SK-N-SH (cell line): ENCODE results near the gene UBE2D1. TPM values are rescaled to one million over a fixed set of nuclear protein-coding genes. Genes with fewer than 3 reads are reported as not detected.
A peak's percentile ranks its signal among the peaks of the same experiment; 100 is the strongest.

Experiments
- CTCF ChIA-PET: fragments of 300-600, 350-600 bp; formaldehyde crosslinking; extraction: SDS; loops from one replicate; lab custom pipeline; 2021; lab: Yijun Ruan, JAX
- POLR2A ChIA-PET: fragments of 350-600 bp; sonication (Branson Sonifier 250); formaldehyde crosslinking; extraction: SDS; loops from one replicate; lab custom pipeline; 2020; ENCODE audit warnings: antibody characterized with exemption, inconsistent platforms; lab: Yijun Ruan, JAX
- DNase-seq: peaks from one replicate; pipeline ENCODE4 v3.0.0; 2012
- H2AFZ ChIP-seq: fragments of 200-600 bp; sonication (generic); 2 replicates; pipeline ENCODE4 v1.8.1; 2016; ENCODE audit warnings: antibody characterized with exemption, mild to moderate bottlenecking, low read depth
- H3F3A ChIP-seq: fragments of 200-600 bp; sonication (generic); replicated peaks from 2 replicates; pipeline ENCODE3; 2016; ENCODE audit warnings: antibody characterized with exemption, mild to moderate bottlenecking; ENCODE audit not compliant: insufficient read depth
- H3K27ac ChIP-seq, 2 experiments: fragments of 200-500 bp in 1 of 2; fragments of 200-600 bp in 1 of 2; sonication (Bioruptor generic) in 1 of 2; sonication (generic), shearing (Covaris generic) in 1 of 2; 2 replicates each; pipeline versions ENCODE4 v1.5.1 to v1.6.1; 2014 to 2016; ENCODE audit warnings: low read depth in 2 of 2, inconsistent platforms in 1 of 2, low read length in 1 of 2, mild to moderate bottlenecking in 1 of 2, mixed read lengths in 1 of 2
- H3K27me3 ChIP-seq: fragments of 200-600 bp; sonication (generic), shearing (Covaris generic); 2 replicates; pipeline ENCODE4 v1.6.1; 2016; ENCODE audit warnings: mixed run types; ENCODE audit not compliant: insufficient read depth
- H3K36me3 ChIP-seq, 2 experiments: fragments of 200-500 bp in 1 of 2; fragments of 200-600 bp in 1 of 2; sonication (Bioruptor generic) in 1 of 2; sonication (generic) in 1 of 2; replicated peaks in 1 of 2; 2 replicates each; pipeline versions ENCODE3 to v1.5.1; 2014 to 2016; ENCODE audit warnings: low read length in 1 of 2, mild to moderate bottlenecking in 1 of 2; ENCODE audit not compliant: insufficient read depth in 2 of 2, control insufficient read depth in 1 of 2
- H3K4me1 ChIP-seq, 2 experiments: fragments of 200-500 bp in 1 of 2; fragments of 200-600 bp in 1 of 2; sonication (Bioruptor generic) in 1 of 2; sonication (generic), shearing (Covaris generic) in 1 of 2; 2 replicates each; pipeline versions ENCODE4 v1.5.1 to v1.6.1; 2014 to 2016; ENCODE audit warnings: low read depth in 1 of 2, low read length in 1 of 2, mixed run types in 1 of 2; ENCODE audit not compliant: insufficient read depth in 2 of 2, control insufficient read depth in 1 of 2
- H3K4me2 ChIP-seq: fragments of 200-600 bp; sonication (generic), shearing (Covaris generic); 2 replicates; pipeline ENCODE4 v1.6.1; 2017; ENCODE audit warnings: mixed run types
- H3K4me3 ChIP-seq, 2 experiments: fragments of 200-500 bp in 1 of 2; fragments of 200-600 bp in 1 of 2; sonication (Bioruptor generic) in 1 of 2; sonication (generic), shearing (Covaris generic) in 1 of 2; 2 replicates each; pipeline versions ENCODE4 v1.5.1 to v1.8.1; 2014 to 2016; ENCODE audit warnings: low read depth in 2 of 2, inconsistent platforms in 1 of 2, low read length in 1 of 2, mild to moderate bottlenecking in 1 of 2, mixed read lengths in 1 of 2, moderate library complexity in 1 of 2
- H3K79me2 ChIP-seq: fragments of 200-600 bp; sonication (generic); 2 replicates; pipeline ENCODE4 v1.8.1; 2017; ENCODE audit warnings: mild to moderate bottlenecking; ENCODE audit not compliant: insufficient read depth
- H3K9ac ChIP-seq: fragments of 200-600 bp; sonication (generic); 2 replicates; pipeline ENCODE4 v1.6.1; 2017; ENCODE audit warnings: mixed run types
- H3K9me2 ChIP-seq: fragments of 200-600 bp; sonication (generic); 2 replicates; pipeline ENCODE4 v1.6.1; 2017; ENCODE audit warnings: mixed run types
- H3K9me3 ChIP-seq: fragments of 200-600 bp; sonication (generic); 2 replicates; pipeline ENCODE4 v1.6.1; 2017; ENCODE audit warnings: mixed run types, mild to moderate bottlenecking, moderate library complexity
- H4K20me1 ChIP-seq: fragments of 200-600 bp; sonication (generic); 2 replicates; pipeline ENCODE4 v1.6.1; 2017; ENCODE audit warnings: mild to moderate bottlenecking, mixed run types; ENCODE audit not compliant: insufficient read depth
- ELF1 ChIP-seq: IDR thresholded peaks from 2 replicates; pipeline ENCODE4 v1.4.0; 2012
- EZH2phosphoT487 ChIP-seq: fragments of 200-600 bp; sonication (generic); IDR thresholded peaks from 2 replicates; pipeline ENCODE4 v1.6.1; 2017; ENCODE audit warnings: low read depth, mixed run types, mild to moderate bottlenecking, antibody characterized with exemption, moderate library complexity, borderline replicate concordance
- FOSL2 ChIP-seq: IDR thresholded peaks from 2 replicates; pipeline ENCODE4 v1.4.0; 2012; ENCODE audit warnings: low read depth, mild to moderate bottlenecking, moderate library complexity, borderline replicate concordance
- FOXM1 ChIP-seq: IDR thresholded peaks from 2 replicates; pipeline ENCODE4 v1.4.0; 2012; ENCODE audit warnings: low read depth, mild to moderate bottlenecking
- GABPA ChIP-seq: IDR thresholded peaks from 2 replicates; pipeline ENCODE4 v1.4.0; 2012; ENCODE audit warnings: low read depth, mild to moderate bottlenecking
- GATA2 ChIP-seq: sonication (generic); formaldehyde crosslinking; IDR thresholded peaks from 2 replicates; pipeline ENCODE4 v1.5.0; 2020; ENCODE audit warnings: mild to moderate bottlenecking, missing genetic modification reagents
- JUND ChIP-seq: IDR thresholded peaks from 2 replicates; pipeline ENCODE4 v1.4.0; 2012
- MEF2A ChIP-seq: IDR thresholded peaks from 2 replicates; pipeline ENCODE4 v1.4.0; 2012; ENCODE audit warnings: low read depth, borderline replicate concordance
- NFIC ChIP-seq: IDR thresholded peaks from 2 replicates; pipeline ENCODE4 v1.4.0; 2012; ENCODE audit warnings: borderline replicate concordance
- POLR2AphosphoS5 ChIP-seq: IDR thresholded peaks from 2 replicates; pipeline ENCODE4 v1.6.1; 2012; ENCODE audit warnings: low read depth, low read length
- RAD21 ChIP-seq: IDR thresholded peaks from 2 replicates; pipeline ENCODE4 v1.6.1; 2012; ENCODE audit warnings: mild to moderate bottlenecking, low read length
- RFX5 ChIP-seq: IDR thresholded peaks from 2 replicates; pipeline ENCODE4 v1.6.1; 2012; ENCODE audit warnings: mild to moderate bottlenecking, improper control_type of control experiment, low read length
- RXRA ChIP-seq: IDR thresholded peaks from 2 replicates; pipeline ENCODE4 v1.4.0; 2012; ENCODE audit warnings: low read depth, mild to moderate bottlenecking, borderline replicate concordance
- TCF12 ChIP-seq: IDR thresholded peaks from 2 replicates; pipeline ENCODE4 v1.4.0; 2012
- TEAD4 ChIP-seq: IDR thresholded peaks from 2 replicates; pipeline ENCODE4 v1.4.0; 2012; ENCODE audit warnings: mild to moderate bottlenecking, borderline replicate concordance; ENCODE audit not compliant: insufficient read depth
- YY1 ChIP-seq: IDR thresholded peaks from 2 replicates; pipeline ENCODE4 v1.4.0; 2012; ENCODE audit warnings: low read depth, mild to moderate bottlenecking
- WGBS: methylation state at CpG from one replicate; pipeline ENCODE4 v1.1.6; 2017; ENCODE audit warnings: low lambda C conversion rate; 5-methylcytosine and 5-hydroxymethylcytosine counted together
- polyA plus RNA-seq, 3 experiments: library from polyadenylated mRNA; depleted of rRNA; stranded (reverse); fragments of >200 nt; gene quantifications; 2 replicates each; pipeline ENCODE4 v1.2.3, GENCODE V29; 2012
- TF ChIP-seq, protein P1 (sequence below): IDR thresholded peaks from 2 replicates; pipeline ENCODE4 v1.4.0; 2012; ENCODE audit warnings: low read depth
- TF ChIP-seq, protein P2 (sequence below): fragments of 150-350 bp; IDR thresholded peaks from 2 replicates; pipeline ENCODE4 v1.6.1; 2016; ENCODE audit warnings: mild to moderate bottlenecking, low read depth, low read length
- TF ChIP-seq, protein P3 (sequence below): IDR thresholded peaks from 2 replicates; pipeline ENCODE4 v1.4.0; 2012; ENCODE audit warnings: low read depth, borderline replicate concordance
- TF ChIP-seq, protein P4 (sequence below): fragments of 150-350 bp; IDR thresholded peaks from 2 replicates; pipeline ENCODE4 v1.6.1; 2017; ENCODE audit warnings: antibody characterized with exemption, low read length, low read depth, borderline replicate concordance
- TF ChIP-seq, protein P5 (sequence below): IDR thresholded peaks from 2 replicates; pipeline ENCODE4; 2012
- TF ChIP-seq, protein P6 (sequence below): fragments of 200-600 bp; sonication (generic); IDR thresholded peaks from 2 replicates; pipeline ENCODE4 v1.6.1; 2017; ENCODE audit warnings: antibody characterized with exemption, mild to moderate bottlenecking, moderate library complexity

Gene UBE2D1
- polyA plus RNA-seq, 1 of the 3 experiments (the other 2 are of a cell fraction) = 8.7 TPM

DNA sequence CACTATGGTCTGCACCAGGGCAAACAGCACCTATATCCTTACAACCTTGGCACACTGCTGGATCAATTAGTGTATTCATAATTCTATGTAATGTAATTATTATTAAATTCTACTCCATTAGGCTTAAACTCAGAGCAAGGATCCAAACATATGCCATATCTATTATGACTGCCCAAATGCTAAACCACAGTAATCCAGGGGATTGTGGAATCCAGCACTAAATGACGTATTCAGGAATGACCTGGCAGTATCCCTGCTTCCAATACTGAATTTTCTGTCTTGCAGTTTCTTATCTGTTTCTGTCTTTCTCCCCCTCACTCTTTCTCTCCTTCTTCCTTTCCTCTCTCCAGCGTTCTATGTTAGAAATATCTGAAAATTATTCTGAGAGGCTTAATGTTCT, 16.5 kb upstream of the UBE2D1 start:
- H3K36me3 ChIP-seq = no peaks in the 10 kb centered on the region
- no peak overlapping the region for H3K27ac ChIP-seq
- no peak for DNase-seq
- H3K4me1 ChIP-seq = no peaks in the 10 kb centered on the region
- H3F3A ChIP-seq = no peaks in the 10 kb centered on the region
- no peak overlapping the region for H3K9ac ChIP-seq
- no peaks in the 10 kb centered on the region for H3K27me3 ChIP-seq
- H3K9me3 ChIP-seq = no peaks in the 10 kb centered on the region
- TF ChIP-seq, protein P1, sequence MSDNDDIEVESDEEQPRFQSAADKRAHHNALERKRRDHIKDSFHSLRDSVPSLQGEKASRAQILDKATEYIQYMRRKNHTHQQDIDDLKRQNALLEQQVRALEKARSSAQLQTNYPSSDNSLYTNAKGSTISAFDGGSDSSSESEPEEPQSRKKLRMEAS = no peak
- TF ChIP-seq TEAD4 = no peak
- TF ChIP-seq, protein P2, sequence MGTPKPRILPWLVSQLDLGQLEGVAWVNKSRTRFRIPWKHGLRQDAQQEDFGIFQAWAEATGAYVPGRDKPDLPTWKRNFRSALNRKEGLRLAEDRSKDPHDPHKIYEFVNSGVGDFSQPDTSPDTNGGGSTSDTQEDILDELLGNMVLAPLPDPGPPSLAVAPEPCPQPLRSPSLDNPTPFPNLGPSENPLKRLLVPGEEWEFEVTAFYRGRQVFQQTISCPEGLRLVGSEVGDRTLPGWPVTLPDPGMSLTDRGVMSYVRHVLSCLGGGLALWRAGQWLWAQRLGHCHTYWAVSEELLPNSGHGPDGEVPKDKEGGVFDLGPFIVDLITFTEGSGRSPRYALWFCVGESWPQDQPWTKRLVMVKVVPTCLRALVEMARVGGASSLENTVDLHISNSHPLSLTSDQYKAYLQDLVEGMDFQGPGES = no peak
- no peak for TF ChIP-seq TCF12
- TF ChIP-seq RXRA = no peak
- TF ChIP-seq MEF2A = no peak
- TF ChIP-seq, protein P3, sequence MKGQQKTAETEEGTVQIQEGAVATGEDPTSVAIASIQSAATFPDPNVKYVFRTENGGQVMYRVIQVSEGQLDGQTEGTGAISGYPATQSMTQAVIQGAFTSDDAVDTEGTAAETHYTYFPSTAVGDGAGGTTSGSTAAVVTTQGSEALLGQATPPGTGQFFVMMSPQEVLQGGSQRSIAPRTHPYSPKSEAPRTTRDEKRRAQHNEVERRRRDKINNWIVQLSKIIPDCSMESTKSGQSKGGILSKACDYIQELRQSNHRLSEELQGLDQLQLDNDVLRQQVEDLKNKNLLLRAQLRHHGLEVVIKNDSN = no peak
- TF ChIP-seq, protein P4, sequence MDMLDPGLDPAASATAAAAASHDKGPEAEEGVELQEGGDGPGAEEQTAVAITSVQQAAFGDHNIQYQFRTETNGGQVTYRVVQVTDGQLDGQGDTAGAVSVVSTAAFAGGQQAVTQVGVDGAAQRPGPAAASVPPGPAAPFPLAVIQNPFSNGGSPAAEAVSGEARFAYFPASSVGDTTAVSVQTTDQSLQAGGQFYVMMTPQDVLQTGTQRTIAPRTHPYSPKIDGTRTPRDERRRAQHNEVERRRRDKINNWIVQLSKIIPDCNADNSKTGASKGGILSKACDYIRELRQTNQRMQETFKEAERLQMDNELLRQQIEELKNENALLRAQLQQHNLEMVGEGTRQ = no peak
- TF ChIP-seq, protein P5, sequence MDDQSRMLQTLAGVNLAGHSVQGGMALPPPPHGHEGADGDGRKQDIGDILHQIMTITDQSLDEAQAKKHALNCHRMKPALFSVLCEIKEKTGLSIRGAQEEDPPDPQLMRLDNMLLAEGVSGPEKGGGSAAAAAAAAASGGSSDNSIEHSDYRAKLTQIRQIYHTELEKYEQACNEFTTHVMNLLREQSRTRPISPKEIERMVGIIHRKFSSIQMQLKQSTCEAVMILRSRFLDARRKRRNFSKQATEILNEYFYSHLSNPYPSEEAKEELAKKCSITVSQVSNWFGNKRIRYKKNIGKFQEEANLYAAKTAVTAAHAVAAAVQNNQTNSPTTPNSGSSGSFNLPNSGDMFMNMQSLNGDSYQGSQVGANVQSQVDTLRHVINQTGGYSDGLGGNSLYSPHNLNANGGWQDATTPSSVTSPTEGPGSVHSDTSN = no peak
- TF ChIP-seq JUND = no peak
- no peak for TF ChIP-seq POLR2AphosphoS5
- TF ChIP-seq GABPA = no peak
- TF ChIP-seq YY1 = no peak
- TF ChIP-seq FOXM1 = no peak
- TF ChIP-seq NFIC = no peak
- TF ChIP-seq EZH2phosphoT487 = no peak
- H3K9me2 ChIP-seq = no peaks in the 10 kb centered on the region
- no peak overlapping the region for H3K4me2 ChIP-seq
- H3K4me3 ChIP-seq = no peak overlapping the region
- POLR2A ChIA-PET = no interaction called here
- H4K20me1 ChIP-seq = no peaks in the 10 kb centered on the region
- CTCF ChIA-PET = no interaction called here
- H3K79me2 ChIP-seq = no peaks in the 10 kb centered on the region
- WGBS = 66% methylated on average over 2 of the region's 2 CpGs
- no peak overlapping the region for H2AFZ ChIP-seq

DNA sequence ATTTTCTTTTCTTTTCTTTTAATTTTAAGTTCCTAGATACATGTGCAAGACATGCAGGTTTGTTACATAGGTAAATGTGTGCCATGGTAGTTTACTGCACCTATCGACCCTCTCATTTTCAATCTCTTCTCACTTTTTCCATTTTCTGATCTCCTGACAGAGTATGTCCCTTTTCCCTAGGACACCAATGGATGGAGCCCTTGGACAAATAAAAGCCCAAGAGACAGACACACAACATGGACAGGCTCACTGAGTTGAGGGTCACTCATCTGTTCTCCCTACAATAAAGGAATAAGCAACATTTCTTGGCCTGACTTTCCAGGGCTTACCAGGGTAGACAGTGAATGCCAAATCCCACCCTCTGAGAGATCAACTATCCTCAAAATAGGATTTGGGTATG, 15.2 kb upstream of the UBE2D1 start:
- WGBS = 73% methylated on average over 1 of the region's 1 CpG
- Histone ChIP-seq H3K79me2 (no peaks in the 10 kb centered on the region), H3K4me1 (no peaks in the 10 kb centered on the region), H3K9ac (no peak overlapping the region), H3K27me3 (no peaks in the 10 kb centered on the region), H2AFZ (no peak overlapping the region), H3K36me3 (no peaks in the 10 kb centered on the region), H3K9me2 (no peaks in the 10 kb centered on the region), H3K4me3 (no peak overlapping the region), H4K20me1 (no peaks in the 10 kb centered on the region), H3F3A (no peaks in the 10 kb centered on the region), H3K4me2 (no peak overlapping the region), H3K9me3 (no peaks in the 10 kb centered on the region), H3K27ac (no peak overlapping the region)
- no peak for TF ChIP-seq ELF1
- no peak for TF ChIP-seq FOSL2
- no peak for TF ChIP-seq RFX5
- no peak for TF ChIP-seq GATA2 (CRISPR knock-in tag)
- TF ChIP-seq, protein P5 = no peak
- TF ChIP-seq YY1 = no peak
- TF ChIP-seq, protein P6, sequence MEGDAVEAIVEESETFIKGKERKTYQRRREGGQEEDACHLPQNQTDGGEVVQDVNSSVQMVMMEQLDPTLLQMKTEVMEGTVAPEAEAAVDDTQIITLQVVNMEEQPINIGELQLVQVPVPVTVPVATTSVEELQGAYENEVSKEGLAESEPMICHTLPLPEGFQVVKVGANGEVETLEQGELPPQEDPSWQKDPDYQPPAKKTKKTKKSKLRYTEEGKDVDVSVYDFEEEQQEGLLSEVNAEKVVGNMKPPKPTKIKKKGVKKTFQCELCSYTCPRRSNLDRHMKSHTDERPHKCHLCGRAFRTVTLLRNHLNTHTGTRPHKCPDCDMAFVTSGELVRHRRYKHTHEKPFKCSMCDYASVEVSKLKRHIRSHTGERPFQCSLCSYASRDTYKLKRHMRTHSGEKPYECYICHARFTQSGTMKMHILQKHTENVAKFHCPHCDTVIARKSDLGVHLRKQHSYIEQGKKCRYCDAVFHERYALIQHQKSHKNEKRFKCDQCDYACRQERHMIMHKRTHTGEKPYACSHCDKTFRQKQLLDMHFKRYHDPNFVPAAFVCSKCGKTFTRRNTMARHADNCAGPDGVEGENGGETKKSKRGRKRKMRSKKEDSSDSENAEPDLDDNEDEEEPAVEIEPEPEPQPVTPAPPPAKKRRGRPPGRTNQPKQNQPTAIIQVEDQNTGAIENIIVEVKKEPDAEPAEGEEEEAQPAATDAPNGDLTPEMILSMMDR = no peak; the same call in 1 of the 2 replicates
- TF ChIP-seq RAD21 = peak; percentile 30
- DNase-seq = no peak
- POLR2A ChIA-PET = no interaction called here
- CTCF ChIA-PET = no interaction called here
